AG04449 (cell line): ENCODE results near the gene STAG1.

Experiments used
- CTCF ChIA-PET: fragments of 350-600 bp; formaldehyde crosslinking; extraction: SDS; loops from one replicate; lab custom pipeline; 2021; ENCODE audit warnings: antibody characterized with exemption; lab: Yijun Ruan, JAX
- POLR2A ChIA-PET: fragments of 400-600, 350-600 bp; formaldehyde crosslinking; extraction: SDS; loops from one replicate; lab custom pipeline; 2020; ENCODE audit warnings: antibody characterized with exemption, inconsistent platforms; lab: Yijun Ruan, JAX
- DNase-seq: peaks from one replicate; pipeline ENCODE4 v3.0.0-alpha.2; 2010; ENCODE audit warnings: low read depth, low spot score
- H3K4me3 ChIP-seq: 2 replicates; pipeline ENCODE4 v1.5.1; 2011; ENCODE audit warnings: low read depth, mild to moderate bottlenecking, control low read depth, low read length
- TF ChIP-seq, protein P1 (sequence below): IDR thresholded peaks from one replicate; pipeline ENCODE4 v1.5.1; 2011; ENCODE audit warnings: mild to moderate bottlenecking, moderate library complexity, low read length, control low read depth, inconsistent platforms; ENCODE audit not compliant: insufficient read depth; ENCODE audit errors: missing control alignments

STAG1 gene

DNA sequence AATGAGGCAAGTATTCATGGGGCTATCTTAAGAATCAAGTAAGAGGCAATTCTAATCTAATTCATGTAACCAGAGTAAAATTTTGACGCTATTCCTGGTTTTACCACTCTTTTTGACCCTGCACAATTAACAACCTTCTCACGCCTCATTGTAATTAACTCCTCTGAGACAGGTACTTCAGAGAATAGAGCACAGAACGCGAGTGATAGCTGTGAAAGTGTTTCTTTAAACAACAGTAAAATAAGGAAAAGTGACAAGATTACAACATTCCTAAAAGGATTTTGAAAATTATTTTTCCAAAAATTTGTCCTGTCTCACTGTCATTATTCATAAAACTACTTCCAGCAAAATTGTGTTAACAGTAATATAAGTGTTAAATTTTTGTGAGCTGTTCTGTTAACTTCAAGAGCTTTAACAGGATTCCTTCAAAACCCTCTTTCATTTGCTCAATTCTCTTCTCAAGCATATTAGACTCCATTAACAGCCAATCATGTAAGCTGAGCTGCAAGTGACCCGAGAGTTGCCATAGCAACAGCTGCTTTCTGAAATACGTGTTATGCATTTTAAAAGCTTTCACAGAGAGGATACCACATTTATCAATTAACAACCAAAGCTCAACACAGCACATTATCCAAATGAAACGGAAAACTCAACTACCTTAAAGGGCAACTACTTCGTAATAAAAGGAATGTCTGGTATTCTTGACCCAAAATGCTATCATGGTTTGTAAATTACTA, 93.1 kb downstream of the STAG1 start:
- CTCF ChIA-PET, result interaction anchor here (1.3 kb wide), 1 partner anchor 94 kb away, joined by 3 read pairs; no protein-coding TSS in a partner anchor
- TF ChIP-seq, protein P1, sequence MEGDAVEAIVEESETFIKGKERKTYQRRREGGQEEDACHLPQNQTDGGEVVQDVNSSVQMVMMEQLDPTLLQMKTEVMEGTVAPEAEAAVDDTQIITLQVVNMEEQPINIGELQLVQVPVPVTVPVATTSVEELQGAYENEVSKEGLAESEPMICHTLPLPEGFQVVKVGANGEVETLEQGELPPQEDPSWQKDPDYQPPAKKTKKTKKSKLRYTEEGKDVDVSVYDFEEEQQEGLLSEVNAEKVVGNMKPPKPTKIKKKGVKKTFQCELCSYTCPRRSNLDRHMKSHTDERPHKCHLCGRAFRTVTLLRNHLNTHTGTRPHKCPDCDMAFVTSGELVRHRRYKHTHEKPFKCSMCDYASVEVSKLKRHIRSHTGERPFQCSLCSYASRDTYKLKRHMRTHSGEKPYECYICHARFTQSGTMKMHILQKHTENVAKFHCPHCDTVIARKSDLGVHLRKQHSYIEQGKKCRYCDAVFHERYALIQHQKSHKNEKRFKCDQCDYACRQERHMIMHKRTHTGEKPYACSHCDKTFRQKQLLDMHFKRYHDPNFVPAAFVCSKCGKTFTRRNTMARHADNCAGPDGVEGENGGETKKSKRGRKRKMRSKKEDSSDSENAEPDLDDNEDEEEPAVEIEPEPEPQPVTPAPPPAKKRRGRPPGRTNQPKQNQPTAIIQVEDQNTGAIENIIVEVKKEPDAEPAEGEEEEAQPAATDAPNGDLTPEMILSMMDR, result no peak
- H3K4me3 ChIP-seq, result no peak overlapping the region
- peak; percentile 29 for DNase-seq
- POLR2A ChIA-PET, result no interaction called here

DNA sequence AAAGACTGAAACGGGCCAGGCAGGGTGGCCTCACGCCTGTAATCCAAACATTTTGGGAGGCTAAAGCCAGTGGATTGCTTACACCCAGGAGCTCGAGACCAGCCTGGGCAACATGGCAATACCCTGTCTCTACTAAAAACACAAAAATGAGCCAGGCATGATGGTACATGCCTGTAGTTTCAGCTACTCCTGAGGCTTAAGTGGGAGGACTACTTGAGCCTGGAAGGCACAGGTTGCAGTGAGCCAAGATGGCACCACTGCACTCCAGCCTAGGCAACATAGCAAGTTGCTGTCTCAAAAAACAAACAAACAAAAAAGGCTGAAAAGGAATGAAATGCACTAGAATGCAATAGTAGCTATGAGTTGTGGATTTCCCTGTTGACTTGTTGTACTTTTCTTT, 94.7 kb downstream of the STAG1 start:
- TF ChIP-seq, protein P1, result no peak
- CTCF ChIA-PET, result interaction anchor here (1.5 kb wide), 1 partner anchor 11 kb away, joined by 3 read pairs; no protein-coding TSS in a partner anchor
- H3K4me3 ChIP-seq, result no peak overlapping the region
- no peak for DNase-seq
- POLR2A ChIA-PET, result no interaction called here

DNA sequence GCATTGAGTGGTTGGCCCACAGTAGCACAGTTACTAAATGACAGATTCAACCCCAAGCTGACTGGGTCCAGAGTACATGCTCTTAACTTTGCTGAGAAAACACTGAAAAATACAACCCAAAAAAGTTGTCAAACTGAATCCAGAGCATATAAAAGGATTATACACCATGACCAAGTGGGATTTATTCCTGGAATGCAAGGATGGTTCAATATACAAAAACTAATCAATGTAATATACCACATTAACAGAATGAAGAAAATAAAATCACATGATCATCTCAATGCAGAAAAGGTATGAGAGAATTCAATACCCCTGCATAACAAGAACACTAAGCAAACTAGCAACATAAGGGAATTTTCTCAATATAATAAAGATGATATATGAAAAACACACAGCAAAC, 98.5 kb downstream of the STAG1 start:
- POLR2A ChIA-PET, result no interaction called here
- TF ChIP-seq, protein P1, result no peak
- CTCF ChIA-PET, result no interaction called here
- H3K4me3 ChIP-seq, result no peak overlapping the region
- no peak for DNase-seq

DNA sequence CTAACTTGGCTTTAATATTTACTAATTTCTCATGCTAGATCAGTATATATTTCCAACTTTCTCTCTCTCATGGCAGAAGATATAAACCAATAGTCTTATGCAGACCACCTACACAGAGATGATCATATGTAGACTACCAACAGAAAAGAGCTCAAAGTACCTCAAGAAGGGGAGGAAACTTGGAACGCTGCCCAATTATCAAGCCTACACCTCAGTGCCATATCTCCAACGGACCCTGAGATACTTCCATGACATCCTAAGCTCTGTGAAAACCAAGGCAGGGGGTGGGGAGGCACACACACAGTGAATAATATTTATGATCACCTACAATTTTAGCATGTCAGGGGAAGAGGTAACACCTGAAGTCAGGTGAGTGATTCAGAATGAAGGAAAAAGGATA, 100.6 kb downstream of the STAG1 start:
- no peak overlapping the region for H3K4me3 ChIP-seq
- no peak for DNase-seq
- CTCF ChIA-PET, result no interaction called here
- TF ChIP-seq, protein P1, result no peak
- POLR2A ChIA-PET, result no interaction called here

DNA sequence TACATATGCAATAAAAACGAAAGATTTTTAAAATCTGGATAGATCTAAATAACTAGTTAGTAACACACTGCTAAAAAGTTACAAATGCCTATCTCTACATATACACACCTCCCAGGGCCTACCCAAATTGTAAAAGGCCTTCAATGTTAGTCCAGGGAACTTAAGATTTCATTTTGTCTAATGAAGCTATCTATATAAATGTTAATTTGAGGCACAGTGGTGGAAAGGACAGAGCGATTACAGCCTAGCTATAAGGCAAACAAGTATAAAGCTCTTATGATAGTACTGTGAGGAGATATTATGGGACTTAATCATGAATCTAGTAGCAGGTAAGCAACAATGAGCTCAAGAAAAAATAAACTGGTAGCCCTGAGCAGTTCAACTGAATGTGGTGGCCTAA, 101.7 kb downstream of the STAG1 start:
- DNase-seq, result no peak
- TF ChIP-seq, protein P1, result no peak

DNA sequence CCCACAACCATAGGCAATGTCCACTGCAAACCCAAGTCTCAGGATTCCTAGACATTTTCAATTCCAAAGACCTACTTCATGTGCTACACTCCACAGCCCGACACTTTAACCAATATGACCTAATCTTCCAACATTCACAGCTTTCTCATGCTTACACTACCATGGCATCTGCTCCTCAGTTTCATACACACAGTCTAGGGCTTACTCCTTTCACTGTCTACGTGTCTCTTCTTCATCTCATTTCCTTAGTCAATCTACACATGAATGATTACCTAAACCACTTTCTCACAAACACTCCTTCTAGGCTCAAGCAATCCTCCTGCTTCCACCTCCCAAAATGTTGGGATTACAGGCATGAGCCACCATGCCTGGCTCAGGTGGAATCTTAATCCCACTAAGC, 106.3 kb downstream of the STAG1 start:
- TF ChIP-seq, protein P1, result no peak
- no peak overlapping the region for H3K4me3 ChIP-seq
- ChIA-PET POLR2A (no interaction called here), CTCF (no interaction called here)
- DNase-seq, result no peak

More for the DNA sequence above, 101.7 kb downstream of the STAG1 start:
- CTCF ChIA-PET, result no interaction called here
- POLR2A ChIA-PET, result no interaction called here
- no peak overlapping the region for H3K4me3 ChIP-seq
